Adrenal gland (tissue), 12 donors: Measurements from ENCODE around the gene ABCC4. TPM values are rescaled to one million over a fixed set of nuclear protein-coding genes. Genes with fewer than 3 reads are reported as not detected.

ENCODE experiments used
- DNase-seq, 7 donors: peaks; one replicate each; pipeline ENCODE4 v3.0.0-alpha.2; 2019 to 2020
- H3K27ac ChIP-seq, 5 donors: fragments of 200-600 bp; sonication (generic) in 4 of 5; 1 replicate in 3 of 5; 2 replicates in 2 of 5; pipeline versions ENCODE4 v1.5.1 to v1.8.0; 2016 to 2020; ENCODE audit warnings: mild to moderate bottlenecking in 1 of 5
- H3K27me3 ChIP-seq: fragments of 200-600 bp; 2 replicates; pipeline ENCODE4 v1.8.0; 2021
- H3K36me3 ChIP-seq, 2 donors: fragments of 200-600 bp; replicated peaks in 1 of 2; 1 replicate in 1 of 2; 2 replicates in 1 of 2; pipeline versions ENCODE4 v1.5.1 to v1.8.0; 2018 to 2022
- H3K4me1 ChIP-seq, 2 donors: fragments of 200-600 bp; replicated peaks in 1 of 2; 1 replicate in 1 of 2; 2 replicates in 1 of 2; pipeline versions ENCODE4 v1.5.1 to v1.8.0; 2018 to 2021
- H3K4me3 ChIP-seq, 4 donors: fragments of 200-600 bp; sonication (generic) in 3 of 4; one replicate each; pipeline ENCODE4 v1.5.1; 2016 to 2018
- H3K9me3 ChIP-seq, 3 donors: fragments of 200-600 bp; sonication (generic) in 1 of 3; replicated peaks in 1 of 3; 1 replicate in 2 of 3; 2 replicates in 1 of 3; pipeline versions ENCODE4 v1.5.1 to v1.8.0; 2016 to 2021
- POLR2A ChIP-seq, 2 donors: fragments of 450-650 bp; IDR thresholded peaks; one replicate each; pipeline ENCODE4 v1.6.1; 2017; ENCODE audit warnings: antibody characterized with exemption in 2 of 2, mild to moderate bottlenecking in 2 of 2, moderate library complexity in 1 of 2
- WGBS, 4 donors: extraction: QIAGEN DNeasy Blood & Tissue Kit in 2 of 4; methylation state at CpG; one replicate each; pipeline versions ENCODE4 v1.1.5 to v1.1.7; 2013 to 2017; 5-methylcytosine and 5-hydroxymethylcytosine counted together
- intact Hi-C, 2 donors: fragments of 100-400 bp; cut with DNase I; formaldehyde crosslinking; loops; one replicate each; pipeline versions ENCODE4 v1.14.1 to v1.15.0; 2022 to 2023
- polyA plus RNA-seq, 3 donors: library from polyadenylated mRNA; stranded (reverse); fragments of 200-250 nt in 2 of 3; fragments of 350-450 nt in 1 of 3; fragmentation: Illumina TruSeq in 1 of 3; extraction: RNeasy Lipid Tissue Mini Kit (QIAGEN cat#74804) in 1 of 3; gene quantifications; one replicate each; pipeline ENCODE4 v1.2.3, GENCODE V29; 2013 to 2014
- total RNA-seq, 9 donors: library from RNA; depleted of rRNA in 4 of 9; stranded (reverse); fragments of >200 nt in 4 of 9; fragments of 120-200 nt in 1 of 9; fragmentation: NEBNext Ultra II Directional in 1 of 9; extraction: Animal tissue kit (Norgen Biotek cat#: 25700) in 1 of 9; gene quantifications; one replicate each; pipeline versions ENCODE4 v1.1.0 to v1.2.4, GENCODE V29; 2013 to 2023
- TF ChIP-seq, protein P1 (sequence below), 6 experiments: fragments of 450-650 bp in 4 of 6; fragments of 200-600 bp in 2 of 6; sonication (generic) in 1 of 6; IDR thresholded peaks; 1 replicate in 5 of 6; 2 replicates in 1 of 6; pipeline versions ENCODE4 v1.5.1 to v1.8.0; 2016 to 2021; ENCODE audit warnings: antibody characterized with exemption in 6 of 6, mild to moderate bottlenecking in 2 of 6, moderate library complexity in 1 of 6
- donor health status: healthy with polysubstance abuse.
- donor health status: Bipolar disorder and iron deficiency.
- donor health status: DM: yes; HTN: yes; CAD: no.
- donor health status: DM: no; HTN: no; CAD: no.
- donor health status: DM: no; HTN: no; CAD: no.
- donor health status: DM: yes; HTN: yes; CAD: no.

The ABCC4 gene
- total and polyA plus RNA-seq, 12 donors: 0.56 to 6.6 (median 3.4) TPM

DNA sequence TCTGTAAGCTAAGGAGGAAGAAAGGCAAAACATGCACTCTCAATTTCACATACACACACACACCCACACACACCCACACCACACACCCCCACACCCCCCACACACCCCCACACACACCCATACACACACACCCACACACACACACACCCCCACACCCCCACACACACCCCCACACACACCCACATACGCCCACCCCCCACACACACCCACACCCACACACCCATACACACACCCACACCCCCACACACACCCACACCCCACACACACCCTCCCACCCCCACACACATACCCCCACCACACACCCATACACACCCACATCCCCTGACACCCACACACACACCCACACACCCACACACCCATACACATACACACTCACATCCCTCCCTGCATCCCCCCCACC, 276.1 kb downstream of the ABCC4 start:
- no peak overlapping the region for H3K4me3 ChIP-seq

DNA sequence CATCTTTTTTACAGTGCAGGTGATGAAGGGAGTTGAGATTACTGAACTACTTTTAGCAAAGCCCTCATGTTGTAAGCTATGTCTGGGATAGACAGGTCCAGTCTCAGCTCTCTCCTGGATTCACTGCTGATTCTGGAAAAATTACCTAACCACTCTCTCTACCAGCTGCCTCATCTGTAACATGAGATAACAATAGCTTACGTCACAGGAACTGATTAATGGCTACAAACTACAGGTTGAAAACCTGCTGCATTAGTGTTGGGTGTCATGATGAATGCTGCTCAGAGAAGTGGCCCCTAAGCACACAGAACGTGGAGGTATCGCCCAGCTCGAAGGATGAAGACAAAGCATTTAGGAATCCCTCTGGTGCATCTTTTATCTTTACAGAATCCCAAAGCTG, 277.8 kb downstream of the ABCC4 start:
- Histone ChIP-seq H3K4me3 (no peak overlapping the region), H3K4me1 (no peaks in the 10 kb centered on the region), H3K27me3 (no peaks in the 10 kb centered on the region), H3K9me3 (no peaks in the 10 kb centered on the region), H3K27ac (no peak overlapping the region), H3K36me3 (no peaks in the 10 kb centered on the region)
- 48 to 82% (median 67%) methylated on average over 4 of the region's 4 CpGs for WGBS, 4 donors
- DNase-seq: no peak
- TF ChIP-seq POLR2A (IDR thresholded peaks at IDR 0.05): no peak
- intact Hi-C loops: no loop called here

More for the DNA sequence above, 276.1 kb downstream of the ABCC4 start:
- no peaks in the 10 kb centered on the region for H3K4me1 ChIP-seq
- no peak overlapping the region for H3K27ac ChIP-seq
- no peak for DNase-seq
- H3K9me3 ChIP-seq: no peaks in the 10 kb centered on the region
- no peaks in the 10 kb centered on the region for H3K27me3 ChIP-seq
- WGBS, 4 donors: 86% methylated on average over 1 of the region's 1 CpG; no CpG with 5 or more reads in 3 of the 4 donors
- H3K36me3 ChIP-seq: no peaks in the 10 kb centered on the region
- intact Hi-C loops: no loop called here
- no peak for TF ChIP-seq POLR2A (IDR thresholded peaks at IDR 0.05)
- TF ChIP-seq, protein P1, sequence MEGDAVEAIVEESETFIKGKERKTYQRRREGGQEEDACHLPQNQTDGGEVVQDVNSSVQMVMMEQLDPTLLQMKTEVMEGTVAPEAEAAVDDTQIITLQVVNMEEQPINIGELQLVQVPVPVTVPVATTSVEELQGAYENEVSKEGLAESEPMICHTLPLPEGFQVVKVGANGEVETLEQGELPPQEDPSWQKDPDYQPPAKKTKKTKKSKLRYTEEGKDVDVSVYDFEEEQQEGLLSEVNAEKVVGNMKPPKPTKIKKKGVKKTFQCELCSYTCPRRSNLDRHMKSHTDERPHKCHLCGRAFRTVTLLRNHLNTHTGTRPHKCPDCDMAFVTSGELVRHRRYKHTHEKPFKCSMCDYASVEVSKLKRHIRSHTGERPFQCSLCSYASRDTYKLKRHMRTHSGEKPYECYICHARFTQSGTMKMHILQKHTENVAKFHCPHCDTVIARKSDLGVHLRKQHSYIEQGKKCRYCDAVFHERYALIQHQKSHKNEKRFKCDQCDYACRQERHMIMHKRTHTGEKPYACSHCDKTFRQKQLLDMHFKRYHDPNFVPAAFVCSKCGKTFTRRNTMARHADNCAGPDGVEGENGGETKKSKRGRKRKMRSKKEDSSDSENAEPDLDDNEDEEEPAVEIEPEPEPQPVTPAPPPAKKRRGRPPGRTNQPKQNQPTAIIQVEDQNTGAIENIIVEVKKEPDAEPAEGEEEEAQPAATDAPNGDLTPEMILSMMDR (IDR thresholded peaks at IDR 0.05): no peak

DNA sequence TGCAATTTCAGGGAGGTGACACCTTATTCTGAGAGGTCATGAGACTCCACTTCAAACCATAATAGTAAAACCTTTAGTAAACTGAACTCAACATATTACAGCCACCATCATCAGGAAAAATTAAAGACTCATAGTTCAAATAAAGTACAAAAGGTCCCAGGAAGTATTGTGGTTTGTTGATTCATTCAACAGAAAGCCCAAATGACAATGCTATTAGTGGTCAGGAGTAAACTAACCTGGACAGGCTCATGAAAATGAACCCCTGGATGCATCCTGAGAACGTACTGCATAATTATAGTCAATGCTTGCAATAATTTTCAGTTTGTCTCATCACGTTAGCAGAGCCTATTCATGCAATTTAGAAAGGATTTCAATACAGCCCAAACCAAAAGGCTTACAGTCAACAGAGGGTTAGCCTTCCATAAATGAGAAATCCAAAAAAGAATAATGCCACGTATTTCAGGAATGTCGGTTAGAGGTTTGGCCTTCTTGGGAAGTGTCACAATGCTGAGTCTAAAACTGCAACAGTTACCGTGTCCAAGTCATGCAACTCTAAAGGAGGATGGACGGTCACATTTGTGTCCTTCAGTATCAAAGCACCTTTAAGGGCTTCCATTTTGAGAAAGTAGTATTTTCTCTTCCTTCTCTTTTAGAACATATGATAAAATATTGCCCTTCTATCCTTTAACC, 280.8 kb downstream of the ABCC4 start:
- no peak overlapping the region for H3K4me3 ChIP-seq
- 88 to 91% (median 89%) methylated on average over 6 of the region's 6 CpGs for WGBS, 4 donors
- H3K27ac ChIP-seq: no peak overlapping the region
- no peaks in the 10 kb centered on the region for H3K4me1 ChIP-seq
- TF ChIP-seq, protein P1 (IDR thresholded peaks at IDR 0.05): no peak
- no peak for TF ChIP-seq POLR2A (IDR thresholded peaks at IDR 0.05)
- no peak for DNase-seq
- no peaks in the 10 kb centered on the region for H3K36me3 ChIP-seq
- no peaks in the 10 kb centered on the region for H3K27me3 ChIP-seq
- no peaks in the 10 kb centered on the region for H3K9me3 ChIP-seq
- intact Hi-C loops: no loop called here

DNA sequence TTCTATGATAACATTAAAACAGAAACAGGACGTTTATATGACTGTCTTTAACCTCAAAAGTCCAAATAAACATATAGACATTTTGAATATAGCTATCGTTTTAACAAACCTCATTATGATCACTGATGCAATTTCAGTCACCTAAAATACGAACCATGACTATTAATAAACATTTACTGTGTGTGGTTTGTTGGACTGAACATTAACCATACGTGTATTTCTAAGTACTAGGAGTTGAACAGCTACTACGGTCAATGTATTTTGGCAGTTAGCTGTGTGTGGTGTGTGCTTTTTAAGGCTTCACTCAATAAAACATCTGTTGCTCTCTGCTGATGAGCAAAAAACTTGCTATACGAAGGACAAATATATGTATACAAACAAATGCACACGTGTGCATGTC, 281.4 kb downstream of the ABCC4 start:
- Histone ChIP-seq H3K4me3 (no peak overlapping the region), H3K27ac (no peak overlapping the region), H3K27me3 (no peaks in the 10 kb centered on the region), H3K36me3 (no peaks in the 10 kb centered on the region), H3K9me3 (no peaks in the 10 kb centered on the region), H3K4me1 (no peaks in the 10 kb centered on the region)
- DNase-seq: no peak
- TF ChIP-seq, protein P1 (IDR thresholded peaks at IDR 0.05): no peak
- TF ChIP-seq POLR2A (IDR thresholded peaks at IDR 0.05): no peak
- intact Hi-C loops: no loop called here
- 66 to 83% (median 72%) methylated on average over 7 of the region's 7 CpGs for WGBS, 4 donors

DNA sequence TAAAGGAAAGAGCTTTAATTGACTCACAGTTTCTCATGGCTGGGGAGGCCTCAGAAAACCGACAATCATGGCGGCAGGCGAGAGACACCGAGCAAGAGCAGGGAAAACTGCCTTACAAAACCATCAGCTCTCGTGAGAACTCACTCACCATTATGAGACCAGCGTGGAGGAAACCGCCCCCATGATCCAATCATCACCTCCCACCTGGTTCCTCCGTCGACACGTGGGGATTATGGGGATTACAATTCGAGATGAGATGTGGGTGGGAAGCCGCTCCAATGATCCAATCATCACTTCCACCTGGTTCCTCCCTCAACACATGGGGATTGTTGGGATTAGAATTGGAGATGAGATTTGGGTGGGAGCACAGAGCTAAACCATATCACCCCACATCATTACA, 293.9 kb downstream of the ABCC4 start:
- TF ChIP-seq, protein P1 (IDR thresholded peaks at IDR 0.05): no peak
- no peak for TF ChIP-seq POLR2A (IDR thresholded peaks at IDR 0.05)
- no peaks in the 10 kb centered on the region for H3K36me3 ChIP-seq
- DNase-seq: no peak
- H3K4me1 ChIP-seq: peaks cover 0 to 10% of the 10 kb centered on the region in 2 donors
- H3K4me3 ChIP-seq: no peak overlapping the region
- WGBS, 4 donors: 88 to 93% (median 91%) methylated on average over 12 of the region's 12 CpGs
- no peaks in the 10 kb centered on the region for H3K9me3 ChIP-seq
- intact Hi-C loops: no loop called here
- H3K27me3 ChIP-seq: peaks cover 4% of the 10 kb centered on the region
- no peak overlapping the region for H3K27ac ChIP-seq
